NCI-H524 treated with DMSO at 0.1 percent for 48 hours (cell line): ENCODE results near the gene KCNK5.

Source experiments
- DNase-seq: peaks from one replicate; lab custom pipeline; 2025; lab: John Stamatoyannopoulos, UW

KCNK5 gene

GRCh38 chr6:39171489-39172376, 57.5 kb downstream of the KCNK5 start:
- no peak for DNase-seq

- no peak for DNase-seq
Measured at GRCh38 chr6:39170860-39171259, 58.4 kb downstream of the KCNK5 start.

DNA sequence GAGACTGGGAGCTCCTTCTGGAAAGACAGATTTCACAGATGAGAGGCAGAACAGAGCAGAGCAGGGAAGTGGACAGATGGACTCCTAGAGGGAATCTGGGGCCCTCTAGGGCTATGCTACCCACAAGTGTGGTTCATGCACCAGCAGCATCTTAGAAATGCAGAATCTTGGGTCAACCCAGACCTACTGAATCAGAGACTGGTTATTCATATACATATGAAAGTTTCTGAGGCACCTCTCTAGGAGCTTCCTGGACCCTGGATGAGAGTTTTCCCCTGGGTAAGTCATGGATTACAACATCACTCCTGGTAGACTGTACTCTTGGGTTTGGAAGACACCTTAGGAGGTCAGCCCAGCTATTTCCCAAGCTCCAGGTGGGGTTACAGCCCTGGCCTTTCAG, 58.9 kb downstream of the KCNK5 start:
- no peak for DNase-seq

GRCh38 chr6:39169448-39170344, 59.6 kb downstream of the KCNK5 start:
- no peak for DNase-seq

GRCh38 chr6:39167866-39168625, 61.2 kb downstream of the KCNK5 start:
- DNase-seq, result no peak

DNA sequence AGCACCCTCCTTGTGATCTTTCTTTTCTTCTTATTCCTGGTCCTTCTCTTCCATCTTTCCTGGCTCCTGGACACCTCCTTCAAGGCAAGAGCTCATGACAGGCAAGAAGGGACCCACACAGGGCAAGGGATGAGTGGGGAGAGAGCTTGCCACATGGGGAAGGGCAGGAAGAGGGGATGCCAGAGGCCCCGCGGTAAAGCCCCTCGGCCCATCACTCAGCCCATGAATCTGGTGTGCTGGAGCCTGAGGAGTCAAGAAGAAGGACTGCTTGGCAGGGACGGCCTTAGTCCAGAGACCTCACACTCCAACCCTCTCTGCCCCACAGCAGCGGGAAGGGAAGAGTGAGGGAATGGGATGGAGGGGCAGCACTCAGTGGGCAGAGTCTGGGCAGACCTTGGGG, 62.0 kb downstream of the KCNK5 start:
- DNase-seq, result no peak

- no peak for DNase-seq
Measured at GRCh38 chr6:39166912-39167290, 62.4 kb downstream of the KCNK5 start.

- DNase-seq, result peak; percentile 51
Measured at GRCh38 chr6:39166189-39166911, 62.9 kb downstream of the KCNK5 start.

GRCh38 chr6:39157511-39157910, 71.8 kb downstream of the KCNK5 start:
- peak; percentile 6 for DNase-seq

DNA sequence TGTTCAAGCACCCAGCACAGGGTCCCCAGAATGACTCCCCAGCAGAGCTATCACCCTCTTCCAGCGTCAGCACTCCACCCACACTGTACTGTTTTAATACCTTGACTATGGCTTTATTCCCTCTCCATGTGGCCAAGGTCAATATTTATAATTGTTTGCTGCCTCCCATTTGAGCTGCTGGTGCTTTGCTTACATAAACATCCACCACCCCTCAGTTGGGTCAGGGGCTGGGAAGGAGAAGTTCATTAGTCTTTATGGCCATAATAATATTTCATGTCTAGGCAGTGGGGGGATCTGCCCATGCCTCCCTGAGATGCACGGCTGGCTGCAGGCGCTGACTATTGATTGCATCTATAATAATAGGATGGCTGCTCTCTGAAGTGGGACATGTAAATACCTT, 72.5 kb downstream of the KCNK5 start:
- no peak for DNase-seq

- no peak for DNase-seq
Measured at GRCh38 chr6:39154705-39155104, 74.6 kb downstream of the KCNK5 start.

GRCh38 chr6:39153766-39154397, 75.4 kb downstream of the KCNK5 start:
- DNase-seq, result no peak

- peak; percentile 62 for DNase-seq
Measured at GRCh38 chr6:39152262-39152661, 77.0 kb downstream of the KCNK5 start.

GRCh38 chr6:39151211-39151610, 78.1 kb downstream of the KCNK5 start:
- no peak for DNase-seq

DNA sequence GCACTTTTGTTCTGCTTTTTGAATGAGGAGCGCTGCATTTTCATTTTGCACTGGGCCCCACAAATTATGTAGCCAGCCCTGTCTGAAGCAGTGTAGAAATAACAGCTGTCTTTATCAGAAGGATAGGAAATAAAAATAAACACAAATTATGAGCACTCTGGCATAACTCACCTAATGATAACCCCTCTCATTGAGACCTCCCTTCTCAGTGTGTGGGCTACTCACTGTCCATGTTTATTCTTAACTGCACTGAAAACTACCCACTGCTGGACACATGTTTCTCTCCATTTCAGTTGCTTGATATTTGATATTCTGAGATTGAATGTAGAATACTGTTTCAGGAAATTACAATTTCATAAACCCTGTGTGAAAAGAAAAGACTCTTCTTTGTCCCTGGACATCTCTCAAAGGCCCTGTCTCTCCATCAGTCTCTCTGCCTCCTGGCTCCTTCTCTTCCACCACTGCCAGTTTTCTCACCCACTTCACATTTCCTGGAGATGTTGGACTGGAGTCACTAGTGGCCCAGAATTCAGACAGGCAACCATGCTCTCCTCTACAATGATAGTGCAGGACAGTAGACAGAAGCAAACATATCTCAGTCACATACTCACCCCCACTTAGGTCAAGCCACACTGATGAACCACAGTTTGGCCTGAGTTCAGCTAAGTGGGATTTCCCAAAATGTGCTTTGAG, 84.6 kb downstream of the KCNK5 start:
- DNase-seq, result no peak

GRCh38 chr6:39143238-39143930, 85.9 kb downstream of the KCNK5 start:
- no peak for DNase-seq

GRCh38 chr6:39140556-39141167, 88.6 kb downstream of the KCNK5 start:
- DNase-seq, result no peak
